Measurements from ENCODE around the gene RHOJ. TPM values are rescaled to one million over a fixed set of nuclear protein-coding genes. Genes with fewer than 3 reads are reported as not detected.
A peak's percentile ranks its signal among the peaks of the same experiment; 100 is the strongest.

Gene RHOJ
- total RNA-seq, 1 experiment from 2014 or later, result 30.2 TPM

- CTCF ChIA-PET, result no interaction called here
- POLR2A ChIA-PET (ENCODE audit: low non-redundant PET), result no interaction called here
- Histone ChIP-seq H3K27me3 (replicated peaks; ENCODE audit: insufficient read depth, low read depth, low read length, poor library complexity) (no peaks in the 10 kb centered on the region), H3K4me1 (ENCODE audit: insufficient read depth, low read length, poor library complexity, severe bottlenecking) (peaks cover 14% of the 10 kb centered on the region), H3K27ac (ENCODE audit: low read depth, low read length, poor library complexity, severe bottlenecking) (no peak overlapping the region), H3K9me3 (ENCODE audit: low read depth, low read length, poor library complexity, severe bottlenecking) (no peaks in the 10 kb centered on the region), H3K4me3 (ENCODE audit: low read depth, low read length, poor library complexity, severe bottlenecking) (no peak overlapping the region), H3K36me3 (ENCODE audit: insufficient read depth, low read length, poor library complexity, severe bottlenecking) (no peaks in the 10 kb centered on the region)
- TF ChIP-seq CTCF (conservative IDR thresholded peaks at IDR 0.05; ENCODE audit: low read depth, low read length) (no peak), EZH2 (IDR thresholded peaks at IDR 0.05; ENCODE audit: borderline replicate concordance, low read depth, low read length, poor library complexity, severe bottlenecking) (no peak)
- no TSS peak for BruUV-seq (replicated peaks)
- peak; percentile 53 for DNase-seq (ENCODE audit: low spot score)
- intact Hi-C loops (cut with micrococcal nuclease; ENCODE audit: unreplicated experiment), result no loop called here
Observed at GRCh38 chr14:63224196-63224595, 20.0 kb downstream of the RHOJ start.

GRCh38 chr14:63228217-63228616 is 24.0 kb downstream of the RHOJ start:
- H3K27me3 ChIP-seq (replicated peaks; ENCODE audit: insufficient read depth, low read depth, low read length, poor library complexity), result no peaks in the 10 kb centered on the region
- no peak for DNase-seq (ENCODE audit: low spot score)
- H3K4me1 ChIP-seq (ENCODE audit: insufficient read depth, low read length, poor library complexity, severe bottlenecking), result peaks cover 18% of the 10 kb centered on the region
- no peak overlapping the region for H3K4me3 ChIP-seq (ENCODE audit: low read depth, low read length, poor library complexity, severe bottlenecking)
- no peaks in the 10 kb centered on the region for H3K9me3 ChIP-seq (ENCODE audit: low read depth, low read length, poor library complexity, severe bottlenecking)
- intact Hi-C loops (cut with micrococcal nuclease; ENCODE audit: unreplicated experiment), result no loop called here
- CTCF ChIA-PET, result no interaction called here
- H3K36me3 ChIP-seq (ENCODE audit: insufficient read depth, low read length, poor library complexity, severe bottlenecking), result no peaks in the 10 kb centered on the region
- no TSS peak for BruUV-seq (replicated peaks)
- POLR2A ChIA-PET (ENCODE audit: low non-redundant PET), result no interaction called here
- TF ChIP-seq CTCF (conservative IDR thresholded peaks at IDR 0.05; ENCODE audit: low read depth, low read length), result no peak
- TF ChIP-seq EZH2 (IDR thresholded peaks at IDR 0.05; ENCODE audit: borderline replicate concordance, low read depth, low read length, poor library complexity, severe bottlenecking), result no peak
- no peak overlapping the region for H3K27ac ChIP-seq (ENCODE audit: low read depth, low read length, poor library complexity, severe bottlenecking)

GRCh38 chr14:63229330-63230059 is 25.3 kb downstream of the RHOJ start:
- no peaks in the 10 kb centered on the region for H3K36me3 ChIP-seq (ENCODE audit: insufficient read depth, low read length, poor library complexity, severe bottlenecking)
- CTCF ChIA-PET, result no interaction called here
- POLR2A ChIA-PET (ENCODE audit: low non-redundant PET), result interaction anchor here (0.7 kb wide), 1 partner anchor 11 kb away, joined by 4 read pairs; no protein-coding TSS in a partner anchor
- H3K27me3 ChIP-seq (replicated peaks; ENCODE audit: insufficient read depth, low read depth, low read length, poor library complexity), result no peaks in the 10 kb centered on the region
- peaks cover 6% of the 10 kb centered on the region for H3K4me1 ChIP-seq (ENCODE audit: insufficient read depth, low read length, poor library complexity, severe bottlenecking)
- no peak for TF ChIP-seq EZH2 (IDR thresholded peaks at IDR 0.05; ENCODE audit: borderline replicate concordance, low read depth, low read length, poor library complexity, severe bottlenecking)
- TF ChIP-seq CTCF (conservative IDR thresholded peaks at IDR 0.05; ENCODE audit: low read depth, low read length), result no peak
- no peak for DNase-seq (ENCODE audit: low spot score)
- H3K9me3 ChIP-seq (ENCODE audit: low read depth, low read length, poor library complexity, severe bottlenecking), result no peaks in the 10 kb centered on the region
- no TSS peak for BruUV-seq (replicated peaks)
- no peak overlapping the region for H3K4me3 ChIP-seq (ENCODE audit: low read depth, low read length, poor library complexity, severe bottlenecking)
- H3K27ac ChIP-seq (ENCODE audit: low read depth, low read length, poor library complexity, severe bottlenecking), result no peak overlapping the region
- intact Hi-C loops (cut with micrococcal nuclease; ENCODE audit: unreplicated experiment), result no loop called here
